HepG2 (cell line): Measurements from ENCODE around the gene ATP13A1. TPM values are rescaled to one million over a fixed set of nuclear protein-coding genes. Genes with fewer than 3 reads are reported as not detected.
A peak's percentile ranks its signal among the peaks of the same experiment; 100 is the strongest.
"Not testable (repeated sequence)": the region's sequence is repeated elsewhere in the genome, so short reads cannot be mapped to it uniquely, and the experiment has no call there.

Experiments
- ATAC-seq: fragments of 200-7000 bp; cut with Tn5 transposase; 3 replicates; pipeline ENCODE4 v1.9.1; 2020; ENCODE audit warnings: mild to moderate bottlenecking, moderate library complexity
- BruUV-seq: library from RNA; stranded (reverse); fragments of 400-500 nt; replicated peaks from 2 replicates; lab custom pipeline; 2021; lab: Mats Ljungman, UMichigan
- CTCF ChIA-PET: fragments of 300-600 bp; formaldehyde crosslinking; extraction: SDS; loops from one replicate; lab custom pipeline; 2021; ENCODE audit warnings: low total read pairs, inconsistent platforms, low intra/inter-chr PET ratio; lab: Yijun Ruan, JAX
- POLR2A ChIA-PET: fragments of 350-600 bp; sonication (Branson Sonifier 250); formaldehyde crosslinking; loops from one replicate; lab custom pipeline; 2020; ENCODE audit warnings: antibody characterized with exemption, inconsistent platforms; lab: Yijun Ruan, JAX
- DNase-seq: peaks from one replicate; pipeline ENCODE4 v3.0.0-alpha.2; 2015; ENCODE audit warnings: low spot score
- FAIRE-seq: peaks from 3 replicates; lab custom pipeline; 2011; peaks lifted over from hg19 to GRCh38; lab: Jason Lieb, UNC
- H2AFZ ChIP-seq: one replicate; pipeline ENCODE4 v1.6.1; 2011; ENCODE audit warnings: low read length, inconsistent platforms
- H3K27ac ChIP-seq: fragments of 300-600 bp; 3 replicates; pipeline ENCODE4 v1.8.0; 2011; ENCODE audit warnings: mixed run types, mild to moderate bottlenecking, mixed read lengths, low read length, inconsistent platforms; ENCODE audit not compliant: insufficient read depth; ENCODE audit errors: extremely low read length
- H3K27me3 ChIP-seq, 2 experiments: fragments of 200-600 bp in 1 of 2; 2 replicates in 1 of 2; 3 replicates in 1 of 2; pipeline versions ENCODE4 v1.6.0 to v1.8.0; 2011; ENCODE audit warnings: low read length in 2 of 2, mild to moderate bottlenecking in 2 of 2, moderate library complexity in 2 of 2, inconsistent platforms in 1 of 2; ENCODE audit not compliant: insufficient read depth in 2 of 2, control insufficient read depth in 1 of 2
- H3K36me3 ChIP-seq, 2 experiments: fragments of 200-600 bp in 1 of 2; replicated peaks in 1 of 2; 2 replicates in 1 of 2; 3 replicates in 1 of 2; pipeline versions ENCODE4 v1.5.1 to v1.8.0; 2011; ENCODE audit warnings: low read length in 2 of 2, inconsistent platforms in 1 of 2; ENCODE audit not compliant: insufficient read depth in 2 of 2, control insufficient read depth in 1 of 2
- H3K4me1 ChIP-seq: 2 replicates; pipeline ENCODE4 v1.5.1; 2012; ENCODE audit warnings: low read length, inconsistent platforms; ENCODE audit not compliant: insufficient read depth
- H3K4me2 ChIP-seq: 2 replicates; pipeline ENCODE4 v1.6.0; 2011; ENCODE audit warnings: low read depth, low read length, inconsistent platforms
- H3K4me3 ChIP-seq, 3 experiments: fragments of 200-600 bp in 1 of 3; sonication (generic), shearing (Covaris generic) in 1 of 3; replicated peaks in 1 of 3; 2 replicates each; pipeline ENCODE4 v1.5.1; 2011 to 2016; ENCODE audit warnings: low read length in 3 of 3, inconsistent platforms in 2 of 3, low read depth in 2 of 3, mild to moderate bottlenecking in 2 of 3, control low read depth in 1 of 3, mixed read lengths in 1 of 3; ENCODE audit not compliant: insufficient read depth in 1 of 3
- H3K79me2 ChIP-seq: one replicate; pipeline ENCODE4 v1.6.1; 2011; ENCODE audit warnings: low read length, inconsistent platforms; ENCODE audit not compliant: insufficient read depth
- H3K9ac ChIP-seq: 2 replicates; pipeline ENCODE4 v1.6.0; 2011; ENCODE audit warnings: mild to moderate bottlenecking, low read depth, low read length, inconsistent platforms; ENCODE audit not compliant: insufficient read depth
- H3K9me3 ChIP-seq: 2 replicates; pipeline ENCODE4 v1.5.1; 2012; ENCODE audit warnings: mild to moderate bottlenecking, low read length
- H4K20me1 ChIP-seq: 2 replicates; pipeline ENCODE4 v1.6.0; 2011; ENCODE audit warnings: inconsistent platforms, mild to moderate bottlenecking, low read length, moderate library complexity; ENCODE audit not compliant: insufficient read depth
- EED ChIP-seq: sonication (generic); formaldehyde crosslinking; IDR thresholded peaks from 2 replicates; pipeline ENCODE4 v1.5.0; 2020; ENCODE audit warnings: mild to moderate bottlenecking, missing genetic modification reagents
- KLF16 ChIP-seq, 2 experiments: sonication (generic) in 1 of 2; formaldehyde crosslinking in 1 of 2; IDR thresholded peaks; 2 replicates each; pipeline versions ENCODE4 v1.6.1 to v1.8.0; 2016 to 2023; ENCODE audit warnings: missing genetic modification reagents in 2 of 2, missing compliant biosample characterization in 1 of 2
- NCOA1 ChIP-seq: sonication (generic); formaldehyde crosslinking; IDR thresholded peaks from 2 replicates; pipeline ENCODE4 v1.9.0; 2021; ENCODE audit warnings: missing genetic modification reagents
- NR3C1 ChIP-seq: sonication (generic); formaldehyde crosslinking; IDR thresholded peaks from 2 replicates; pipeline ENCODE4 v1.4.0; 2020; ENCODE audit warnings: missing genetic modification reagents
- POLR2AphosphoS2 ChIP-seq: IDR thresholded peaks from 2 replicates; pipeline ENCODE4 v1.6.1; 2011; ENCODE audit warnings: low read depth, low read length, improper control_type of control experiment
- SRY ChIP-seq: sonication (generic); formaldehyde crosslinking; IDR thresholded peaks from 2 replicates; pipeline ENCODE4 v1.8.0; 2022; ENCODE audit warnings: mild to moderate bottlenecking, missing genetic modification reagents
- ZNF260 ChIP-seq: sonication (generic); formaldehyde crosslinking; IDR thresholded peaks from 2 replicates; pipeline ENCODE4 v1.4.0; 2020; ENCODE audit warnings: missing genetic modification reagents, low read depth, mild to moderate bottlenecking, borderline replicate concordance
- ZNF292 ChIP-seq: sonication (generic); formaldehyde crosslinking; IDR thresholded peaks from 2 replicates; pipeline ENCODE4 v1.8.1; 2022; ENCODE audit warnings: mild to moderate bottlenecking, low read depth, missing genetic modification reagents, borderline replicate concordance
- ZNF354B ChIP-seq: sonication (generic); formaldehyde crosslinking; IDR thresholded peaks from 2 replicates; pipeline ENCODE4 v1.8.0; 2022; ENCODE audit warnings: mild to moderate bottlenecking, missing genetic modification reagents
- ZNF562 ChIP-seq: sonication (generic); formaldehyde crosslinking; IDR thresholded peaks from 2 replicates; pipeline ENCODE4 v1.8.0; 2022; ENCODE audit warnings: missing genetic modification reagents, borderline replicate concordance
- WGBS: methylation state at CpG from one replicate; pipeline ENCODE4 v1.1.6; 2017; ENCODE audit warnings: low lambda C conversion rate; 5-methylcytosine and 5-hydroxymethylcytosine counted together
- in situ Hi-C: cut with HindIII; loops from 2 replicates; pipeline ENCODE4 v1.10.0; 2017; ENCODE audit warnings: low pct_unique_long_range_greater_than_20kb; ENCODE audit not compliant: extremely low pct_ligation_motif_present
- intact Hi-C: fragments of 100-400 bp; cut with micrococcal nuclease; formaldehyde crosslinking; loops from one replicate; pipeline ENCODE4 v1.10.0; 2022; ENCODE audit not compliant: unreplicated experiment
- polyA plus RNA-seq, 8 experiments: library from polyadenylated mRNA; depleted of rRNA in 3 of 8; stranded (reverse) in 7 of 8; unstranded in 1 of 8; fragments of >200 nt; fragmentation: Illumina TruSeq in 4 of 8; extraction: Trizol in 4 of 8; gene quantifications; 2 replicates each; pipeline versions ENCODE4 v1.2.1 to v1.2.3, GENCODE V29; 2011 to 2016; ENCODE audit warnings: low read depth in 4 of 8, missing spikeins in 1 of 8, mixed read lengths in 1 of 8; ENCODE audit not compliant: insufficient read depth in 1 of 8
- total RNA-seq, 5 experiments: library from RNA; depleted of rRNA; stranded (reverse); fragments of >200 nt; fragmentation: Illumina TruSeq; extraction: Trizol; gene quantifications; 2 replicates each; pipeline ENCODE4 v1.2.3, GENCODE V29; 2016; ENCODE audit warnings: low read depth in 1 of 5
- TF ChIP-seq, protein P1 (sequence below), 2 experiments: sonication (generic) in 1 of 2; formaldehyde crosslinking in 1 of 2; IDR thresholded peaks; 2 replicates each; pipeline versions ENCODE4 v1.4.0 to v1.6.1; 2018 to 2020; ENCODE audit warnings: missing genetic modification reagents in 2 of 2, borderline replicate concordance in 1 of 2, low read depth in 1 of 2, mild to moderate bottlenecking in 1 of 2, missing biosample characterization in 1 of 2
- TF ChIP-seq, protein P2 (sequence below): sonication (generic); formaldehyde crosslinking; IDR thresholded peaks from 2 replicates; pipeline ENCODE4 v1.4.0; 2020; ENCODE audit warnings: mild to moderate bottlenecking, low read depth, missing genetic modification reagents

Gene ATP13A1
- total and polyA plus RNA-seq, 2 of the 13 experiments (the other 11 are each of a cell fraction or from before 2014, with no cell fraction given) = 23.2 to 41.7 TPM

- WGBS = 54% methylated on average over 8 of the region's 8 CpGs
- in situ Hi-C loops, BruUV-seq, ATAC-seq, DNase-seq, H3K27me3 ChIP-seq, CTCF ChIA-PET, H3K27ac ChIP-seq, H3K4me2 ChIP-seq, H3K4me3 ChIP-seq, H4K20me1 ChIP-seq, H2AFZ ChIP-seq, H3K9me3 ChIP-seq, H3K79me2 ChIP-seq, H3K36me3 ChIP-seq, FAIRE-seq, H3K9ac ChIP-seq, H3K4me1 ChIP-seq, intact Hi-C loops: not testable (repeated sequence)
- POLR2A ChIA-PET = interaction anchor here (1.0 kb wide), 1 partner anchor 33 kb away, joined by 6 read pairs; no protein-coding TSS in a partner anchor
These were observed 56.8 kb downstream of the ATP13A1 start for GRCh38 chr19:19606686-19607085.

GRCh38 chr19:19606021-19606420, 57.5 kb downstream of the ATP13A1 start:
- no CpG with 5 or more reads among the region's 1 CpG for WGBS
- FAIRE-seq = no peak
- peak; percentile 30; the same call in 2 of the 3 replicates for ATAC-seq
- TF ChIP-seq ZNF354B (CRISPR knock-in tag) = no peak
- TF ChIP-seq NCOA1 (CRISPR knock-in tag) = no peak
- TF ChIP-seq EED (CRISPR knock-in tag) = no peak
- TF ChIP-seq, protein P1, sequence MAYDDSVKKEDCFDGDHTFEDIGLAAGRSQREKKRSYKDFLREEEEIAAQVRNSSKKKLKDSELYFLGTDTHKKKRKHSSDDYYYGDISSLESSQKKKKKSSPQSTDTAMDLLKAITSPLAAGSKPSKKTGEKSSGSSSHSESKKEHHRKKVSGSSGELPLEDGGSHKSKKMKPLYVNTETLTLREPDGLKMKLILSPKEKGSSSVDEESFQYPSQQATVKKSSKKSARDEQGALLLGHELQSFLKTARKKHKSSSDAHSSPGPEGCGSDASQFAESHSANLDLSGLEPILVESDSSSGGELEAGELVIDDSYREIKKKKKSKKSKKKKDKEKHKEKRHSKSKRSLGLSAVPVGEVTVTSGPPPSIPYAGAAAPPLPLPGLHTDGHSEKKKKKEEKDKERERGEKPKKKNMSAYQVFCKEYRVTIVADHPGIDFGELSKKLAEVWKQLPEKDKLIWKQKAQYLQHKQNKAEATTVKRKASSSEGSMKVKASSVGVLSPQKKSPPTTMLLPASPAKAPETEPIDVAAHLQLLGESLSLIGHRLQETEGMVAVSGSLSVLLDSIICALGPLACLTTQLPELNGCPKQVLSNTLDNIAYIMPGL (CRISPR knock-in tag; IDR thresholded peaks at IDR 0.05; ENCODE audit: borderline replicate concordance in 1 of 2, low read depth in 1 of 2) = no peak
- TF ChIP-seq SRY (CRISPR knock-in tag) = no peak
- no peak for TF ChIP-seq ZNF562 (CRISPR knock-in tag)
- no peak for TF ChIP-seq NR3C1
- no peak for TF ChIP-seq KLF16 (CRISPR knock-in tag; IDR thresholded peaks at IDR 0.05)
- no peak for TF ChIP-seq ZNF260 (CRISPR knock-in tag)
- TF ChIP-seq, protein P2, sequence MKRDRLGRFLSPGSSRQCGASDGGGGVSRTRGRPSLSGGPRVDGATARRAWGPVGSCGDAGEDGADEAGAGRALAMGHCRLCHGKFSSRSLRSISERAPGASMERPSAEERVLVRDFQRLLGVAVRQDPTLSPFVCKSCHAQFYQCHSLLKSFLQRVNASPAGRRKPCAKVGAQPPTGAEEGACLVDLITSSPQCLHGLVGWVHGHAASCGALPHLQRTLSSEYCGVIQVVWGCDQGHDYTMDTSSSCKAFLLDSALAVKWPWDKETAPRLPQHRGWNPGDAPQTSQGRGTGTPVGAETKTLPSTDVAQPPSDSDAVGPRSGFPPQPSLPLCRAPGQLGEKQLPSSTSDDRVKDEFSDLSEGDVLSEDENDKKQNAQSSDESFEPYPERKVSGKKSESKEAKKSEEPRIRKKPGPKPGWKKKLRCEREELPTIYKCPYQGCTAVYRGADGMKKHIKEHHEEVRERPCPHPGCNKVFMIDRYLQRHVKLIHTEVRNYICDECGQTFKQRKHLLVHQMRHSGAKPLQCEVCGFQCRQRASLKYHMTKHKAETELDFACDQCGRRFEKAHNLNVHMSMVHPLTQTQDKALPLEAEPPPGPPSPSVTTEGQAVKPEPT (CRISPR knock-in tag) = no peak
- no peak for TF ChIP-seq ZNF292
- no peak for TF ChIP-seq POLR2AphosphoS2

More at GRCh38 chr19:19606021-19606420, 57.5 kb downstream of the ATP13A1 start:
- intact Hi-C loops (no loop called here), in situ Hi-C loops (no loop called here)
- Histone ChIP-seq H3K27ac (no peak overlapping the region), H3K4me1 (peaks cover 6% of the 10 kb centered on the region), H3K4me3 (no peak overlapping the region), H4K20me1 (no peaks in the 10 kb centered on the region), H3K4me2 (no peak overlapping the region), H3K27me3 (peaks cover 0 to 4% of the 10 kb centered on the region in 2 experiments; a peak in 1 of 5 replicates), H2AFZ (no peak overlapping the region), H3K36me3 (no peaks in the 10 kb centered on the region), H3K79me2 (no peaks in the 10 kb centered on the region), H3K9ac (no peak overlapping the region), H3K9me3 (no peaks in the 10 kb centered on the region)
- ChIA-PET POLR2A (interaction anchor here (1.0 kb wide), 1 partner anchor 34 kb away, joined by 6 read pairs; no protein-coding TSS in a partner anchor), CTCF (no interaction called here)
- BruUV-seq = no TSS peak
- no peak for DNase-seq
